Activated CD8-positive, alpha-beta T cell treated with anti-CD3 and anti-CD28 coated beads, Interleukin-2, amount 10 ng/mL, durations not matched to agents 7 days and 5 days (primary cell): Measurements from ENCODE around the gene NRIP3. TPM values are rescaled to one million over a fixed set of nuclear protein-coding genes. Genes with fewer than 3 reads are reported as not detected.
A peak's percentile ranks its signal among the peaks of the same experiment; 100 is the strongest.

ENCODE experiments used
- ATAC-seq: fragments of 150-1000 bp; cut with Tn5 transposase; one replicate; pipeline ENCODE4 v1.10.0; 2021; ENCODE audit warnings: moderate library complexity
- CTCF ChIA-PET: fragments of 350-600 bp; sonication (Branson Sonifier 250); formaldehyde crosslinking; loops from one replicate; lab custom pipeline; 2021; ENCODE audit warnings: antibody characterized with exemption; lab: Charles Lee
- POLR2A ChIA-PET: fragments of 350-600 bp; sonication (Branson Sonifier 250); formaldehyde crosslinking; loops from one replicate; lab custom pipeline; 2021; ENCODE audit warnings: antibody characterized with exemption; lab: Charles Lee
- DNase-seq: peaks from one replicate; pipeline ENCODE4 v3.0.0-alpha.2; 2020
- H3K27ac Mint-ChIP-seq: one replicate; pipeline ENCODE4 v1.8.0; 2021; ENCODE audit warnings: mild to moderate bottlenecking, mixed read lengths
- H3K27me3 Mint-ChIP-seq: one replicate; pipeline ENCODE4 v1.8.0; 2021; ENCODE audit warnings: low read depth, mixed read lengths
- H3K36me3 Mint-ChIP-seq: one replicate; pipeline ENCODE4 v1.8.0; 2021; ENCODE audit warnings: low read depth, mixed read lengths
- H3K4me1 Mint-ChIP-seq: one replicate; pipeline ENCODE4 v1.8.0; 2021; ENCODE audit warnings: low read depth, mixed read lengths
- H3K4me3 Mint-ChIP-seq: one replicate; pipeline ENCODE4 v1.8.0; 2021; ENCODE audit warnings: mild to moderate bottlenecking, mixed read lengths
- H3K9me3 Mint-ChIP-seq: one replicate; pipeline ENCODE4 v1.8.0; 2022; ENCODE audit warnings: mixed read lengths; ENCODE audit not compliant: insufficient read depth
- total RNA-seq, 2 experiments: library from RNA; stranded (reverse); gene quantifications; one replicate each; pipeline ENCODE4 v1.2.3, GENCODE V29; 2021

The NRIP3 gene
- total RNA-seq = under 1 TPM; 0.11 to 0.47 TPM

GRCh38 chr11:9003573-9004182, at the start of gene NRIP3:
NRIP3 (minus strand) TSS chr11:9004001; CDS start chr11:9003935, 66 bp downstream.
- Mint-ChIP-seq H3K4me1 (peaks cover 17% of the 10 kb centered on the region), H3K36me3 (no peaks in the 10 kb centered on the region), H3K27ac (no peak within 1 kb of the TSS), H3K27me3 (peaks cover 69% of the 10 kb centered on the region), H3K9me3 (no peaks in the 10 kb centered on the region), H3K4me3 (peak within 1 kb of the TSS; percentile 71)
- DNase-seq = peak; percentile 77
- peak; percentile 89 for ATAC-seq
- ChIA-PET POLR2A (interaction anchor here (1.2 kb wide), 1 partner anchor 14 kb away, joined by 5 read pairs; no protein-coding TSS in a partner anchor), CTCF (interaction anchor here (1.5 to 2.7 kb wide), 3 partner anchors 12 to 503 kb away, joined by 4 to 12 read pairs (median 6); no protein-coding TSS in a partner anchor)

GRCh38 chr11:9052316-9052715, 48.5 kb upstream of the NRIP3 start:
- H3K27ac Mint-ChIP-seq = no peak overlapping the region
- POLR2A ChIA-PET = no interaction called here

GRCh38 chr11:9049959-9050358, 46.2 kb upstream of the NRIP3 start:
- Mint-ChIP-seq H3K4me1 (no peaks in the 10 kb centered on the region), H3K9me3 (no peaks in the 10 kb centered on the region)

More at GRCh38 chr11:9052316-9052715, 48.5 kb upstream of the NRIP3 start:
- ATAC-seq (no peak), DNase-seq (no peak)
- H3K4me1 Mint-ChIP-seq = no peaks in the 10 kb centered on the region
- CTCF ChIA-PET = interaction anchor here (2.9 kb wide), 1 partner anchor 9 kb away, joined by 9 read pairs; no protein-coding TSS in a partner anchor
- H3K9me3 Mint-ChIP-seq = no peaks in the 10 kb centered on the region
- H3K27me3 Mint-ChIP-seq = peaks cover 2% of the 10 kb centered on the region
- H3K4me3 Mint-ChIP-seq = no peak overlapping the region
- no peaks in the 10 kb centered on the region for H3K36me3 Mint-ChIP-seq

GRCh38 chr11:9047964-9048523, 44.2 kb upstream of the NRIP3 start:
- DNase-seq (no peak), ATAC-seq (no peak)
- no peaks in the 10 kb centered on the region for H3K36me3 Mint-ChIP-seq
- H3K9me3 Mint-ChIP-seq = no peaks in the 10 kb centered on the region
- no peak overlapping the region for H3K27ac Mint-ChIP-seq
- no peak overlapping the region for H3K4me3 Mint-ChIP-seq
- H3K4me1 Mint-ChIP-seq = no peaks in the 10 kb centered on the region
- ChIA-PET CTCF (interaction anchor here (0.9 to 1.8 kb wide), 3 partner anchors 47 to 134 kb away, joined by 3 to 4 read pairs (median 3); no protein-coding TSS in a partner anchor), POLR2A (no interaction called here)
- H3K27me3 Mint-ChIP-seq = peaks cover 6% of the 10 kb centered on the region

More at GRCh38 chr11:9049959-9050358, 46.2 kb upstream of the NRIP3 start:
- ChIA-PET POLR2A (no interaction called here), CTCF (interaction anchor here (1.1 to 2.9 kb wide), 3 partner anchors 11 to 87 kb away, joined by 3 to 9 read pairs (median 4); no protein-coding TSS in a partner anchor)
- no peak overlapping the region for H3K4me3 Mint-ChIP-seq
- ATAC-seq (no peak), DNase-seq (no peak)
- no peak overlapping the region for H3K27ac Mint-ChIP-seq
- H3K27me3 Mint-ChIP-seq = peaks cover 2% of the 10 kb centered on the region
- no peaks in the 10 kb centered on the region for H3K36me3 Mint-ChIP-seq

GRCh38 chr11:9046481-9046880, 42.7 kb upstream of the NRIP3 start:
- H3K36me3 Mint-ChIP-seq = no peaks in the 10 kb centered on the region
- H3K27me3 Mint-ChIP-seq = peaks cover 6% of the 10 kb centered on the region
- H3K4me1 Mint-ChIP-seq = no peaks in the 10 kb centered on the region
- H3K9me3 Mint-ChIP-seq = no peaks in the 10 kb centered on the region
- ATAC-seq = no peak
- ChIA-PET CTCF (interaction anchor here (0.8 to 1.8 kb wide), 4 partner anchors 11 to 91 kb away, joined by 3 to 4 read pairs (median 3); no protein-coding TSS in a partner anchor), POLR2A (no interaction called here)
- H3K4me3 Mint-ChIP-seq = no peak overlapping the region
- H3K27ac Mint-ChIP-seq = no peak overlapping the region
- DNase-seq = no peak

- Mint-ChIP-seq H3K27ac (no peak overlapping the region), H3K4me3 (no peak overlapping the region), H3K9me3 (no peaks in the 10 kb centered on the region), H3K36me3 (no peaks in the 10 kb centered on the region), H3K4me1 (no peaks in the 10 kb centered on the region), H3K27me3 (peaks cover 14% of the 10 kb centered on the region)
- ChIA-PET POLR2A (interaction anchor here (0.5 kb wide), 1 partner anchor 667 kb away, joined by 3 read pairs; no protein-coding TSS in a partner anchor), CTCF (no interaction called here)
- no peak for DNase-seq
- ATAC-seq = no peak
Observed at GRCh38 chr11:9042488-9042887, 38.7 kb upstream of the NRIP3 start.

GRCh38 chr11:9041747-9042146, 37.9 kb upstream of the NRIP3 start:
- no peaks in the 10 kb centered on the region for H3K4me1 Mint-ChIP-seq
- H3K27me3 Mint-ChIP-seq = peaks cover 14% of the 10 kb centered on the region
- ATAC-seq (no peak), DNase-seq (no peak)
- no peak overlapping the region for H3K4me3 Mint-ChIP-seq
- H3K9me3 Mint-ChIP-seq = no peaks in the 10 kb centered on the region
- CTCF ChIA-PET = no interaction called here
- no peak overlapping the region for H3K27ac Mint-ChIP-seq
- POLR2A ChIA-PET = no interaction called here
- H3K36me3 Mint-ChIP-seq = no peaks in the 10 kb centered on the region

GRCh38 chr11:9040410-9040809, 36.6 kb upstream of the NRIP3 start:
- Mint-ChIP-seq H3K27ac (no peak overlapping the region), H3K4me3 (no peak overlapping the region), H3K36me3 (no peaks in the 10 kb centered on the region), H3K27me3 (peaks cover 14% of the 10 kb centered on the region), H3K9me3 (no peaks in the 10 kb centered on the region), H3K4me1 (no peaks in the 10 kb centered on the region)
- CTCF ChIA-PET = no interaction called here
- DNase-seq = no peak
- POLR2A ChIA-PET = no interaction called here
- ATAC-seq = no peak

- no peak overlapping the region for H3K27ac Mint-ChIP-seq
- H3K4me3 Mint-ChIP-seq = no peak overlapping the region
- DNase-seq (no peak), ATAC-seq (no peak)
- POLR2A ChIA-PET = no interaction called here
- peaks cover 18% of the 10 kb centered on the region for H3K27me3 Mint-ChIP-seq
- H3K9me3 Mint-ChIP-seq = no peaks in the 10 kb centered on the region
- no peaks in the 10 kb centered on the region for H3K36me3 Mint-ChIP-seq
- CTCF ChIA-PET = interaction anchor here (0.8 to 1.0 kb wide), 2 partner anchors 24 to 97 kb away, joined by 3 to 5 read pairs; no protein-coding TSS in a partner anchor
- H3K4me1 Mint-ChIP-seq = no peaks in the 10 kb centered on the region
Observed at GRCh38 chr11:9039863-9040262, 36.1 kb upstream of the NRIP3 start.

- no peaks in the 10 kb centered on the region for H3K36me3 Mint-ChIP-seq
- POLR2A ChIA-PET = no interaction called here
- H3K27me3 Mint-ChIP-seq = peaks cover 14% of the 10 kb centered on the region
- H3K9me3 Mint-ChIP-seq = no peaks in the 10 kb centered on the region
- no peak for DNase-seq
- ATAC-seq = no peak
- H3K4me1 Mint-ChIP-seq = no peaks in the 10 kb centered on the region
- H3K27ac Mint-ChIP-seq = no peak overlapping the region
- no peak overlapping the region for H3K4me3 Mint-ChIP-seq
- CTCF ChIA-PET = interaction anchor here (0.8 to 1.0 kb wide), 2 partner anchors 23 to 98 kb away, joined by 3 to 5 read pairs; no protein-coding TSS in a partner anchor
Observed at GRCh38 chr11:9039198-9039597, 35.4 kb upstream of the NRIP3 start.

- H3K9me3 Mint-ChIP-seq = no peaks in the 10 kb centered on the region
- no peak overlapping the region for H3K27ac Mint-ChIP-seq
- no peaks in the 10 kb centered on the region for H3K4me1 Mint-ChIP-seq
- POLR2A ChIA-PET = no interaction called here
- no peaks in the 10 kb centered on the region for H3K36me3 Mint-ChIP-seq
- ATAC-seq = no peak
- peaks cover 17% of the 10 kb centered on the region for H3K27me3 Mint-ChIP-seq
- no peak overlapping the region for H3K4me3 Mint-ChIP-seq
- no peak for DNase-seq
- CTCF ChIA-PET = no interaction called here
Observed at GRCh38 chr11:9038541-9038940, 34.7 kb upstream of the NRIP3 start.

- H3K27ac Mint-ChIP-seq = no peak overlapping the region
- DNase-seq (no peak), ATAC-seq (no peak)
- CTCF ChIA-PET = interaction anchor here (2.9 kb wide), 1 partner anchor 22 kb away, joined by 11 read pairs; no protein-coding TSS in a partner anchor
- peaks cover 17% of the 10 kb centered on the region for H3K27me3 Mint-ChIP-seq
- no peak overlapping the region for H3K4me3 Mint-ChIP-seq
- H3K9me3 Mint-ChIP-seq = no peaks in the 10 kb centered on the region
- POLR2A ChIA-PET = no interaction called here
- H3K36me3 Mint-ChIP-seq = no peaks in the 10 kb centered on the region
- H3K4me1 Mint-ChIP-seq = no peaks in the 10 kb centered on the region
Observed at GRCh38 chr11:9037963-9038362, 34.2 kb upstream of the NRIP3 start.
